DMS153 treated with DMSO at 0.1 percent for 48 hours (cell line): ENCODE results near the gene INSIG2.

ENCODE experiments used
- DNase-seq: peaks from one replicate; lab custom pipeline; 2025; ENCODE audit not compliant: unreplicated experiment; lab: John Stamatoyannopoulos, UW

Gene INSIG2

DNA sequence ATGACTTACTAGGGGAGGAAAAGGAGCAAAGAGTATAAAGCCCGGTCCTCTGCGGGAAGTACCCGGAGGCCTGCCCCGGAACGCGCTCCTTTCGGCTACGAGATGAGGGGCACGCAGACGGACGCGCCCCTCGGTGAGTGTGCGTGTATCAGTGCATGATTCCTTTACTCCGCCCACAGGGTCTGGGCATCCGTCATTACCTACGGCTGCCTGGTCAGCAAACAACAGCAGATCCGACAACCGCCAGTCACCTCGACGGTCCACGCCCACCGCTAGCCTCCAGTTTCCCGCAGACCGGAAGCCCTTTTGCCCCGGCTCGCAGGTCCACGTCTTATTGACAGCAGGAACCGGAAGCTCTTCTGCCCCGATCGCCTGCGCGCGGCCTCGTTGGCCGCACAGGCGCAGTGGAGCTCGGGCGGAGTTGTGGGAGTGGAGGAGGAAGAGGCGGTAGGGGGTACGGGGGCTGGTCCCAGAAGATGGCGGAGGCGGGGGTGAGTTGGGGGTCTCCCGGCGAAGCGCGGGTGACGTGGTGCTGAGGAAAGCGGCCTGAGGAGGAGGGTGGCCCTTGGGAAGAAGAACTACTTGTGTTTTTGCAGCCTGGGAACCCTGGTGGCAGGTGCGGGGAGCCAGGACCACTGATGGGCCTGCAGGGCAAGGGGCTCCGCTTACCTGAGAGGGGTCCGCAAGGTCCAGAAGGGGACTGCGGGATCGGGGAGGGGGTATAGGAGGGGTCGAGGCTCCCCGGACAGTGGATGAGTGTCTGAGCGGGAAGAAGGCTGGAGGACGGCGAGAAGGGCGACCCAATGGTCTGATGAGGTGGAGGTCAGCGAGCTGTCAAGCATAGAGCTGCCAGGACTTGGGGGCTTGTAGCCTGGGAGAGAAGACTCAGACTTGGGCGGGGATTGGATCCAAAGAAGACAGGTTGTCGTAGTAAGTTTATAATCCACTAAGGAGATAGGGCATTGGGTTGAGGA, at the start of gene INSIG2:
Gene INSIG2, plus strand, starts transcription at position 421 of the 974 bp plus-strand sequence. CDS start 8,086 bp downstream, outside the sequence.
- peak; percentile 94 for DNase-seq

- DNase-seq: no peak
Measured at GRCh38 chr2:118040891-118041290, 47.4 kb upstream of the INSIG2 start.

GRCh38 chr2:118044103-118044716, 44.1 kb upstream of the INSIG2 start:
- no peak for DNase-seq

DNA sequence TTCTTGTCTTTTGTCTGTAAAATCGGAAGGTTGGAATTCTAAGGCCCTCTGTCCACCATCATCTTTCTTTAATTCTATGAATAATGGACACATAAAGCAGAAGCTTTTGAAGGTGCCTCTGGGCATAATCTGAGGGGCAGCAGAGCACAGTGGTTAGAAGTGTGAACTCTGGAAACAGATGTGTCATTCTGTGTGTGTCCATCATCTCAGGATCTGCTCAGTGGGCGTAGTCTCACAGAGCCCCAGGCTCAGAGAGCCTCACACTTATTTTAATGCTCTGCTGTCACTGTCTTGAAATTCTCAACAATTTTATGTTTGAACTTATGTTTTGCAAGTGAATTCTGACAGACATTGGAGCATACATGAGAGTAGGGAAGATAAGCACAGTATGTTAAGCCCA, 43.4 kb upstream of the INSIG2 start:
- DNase-seq: no peak

DNA sequence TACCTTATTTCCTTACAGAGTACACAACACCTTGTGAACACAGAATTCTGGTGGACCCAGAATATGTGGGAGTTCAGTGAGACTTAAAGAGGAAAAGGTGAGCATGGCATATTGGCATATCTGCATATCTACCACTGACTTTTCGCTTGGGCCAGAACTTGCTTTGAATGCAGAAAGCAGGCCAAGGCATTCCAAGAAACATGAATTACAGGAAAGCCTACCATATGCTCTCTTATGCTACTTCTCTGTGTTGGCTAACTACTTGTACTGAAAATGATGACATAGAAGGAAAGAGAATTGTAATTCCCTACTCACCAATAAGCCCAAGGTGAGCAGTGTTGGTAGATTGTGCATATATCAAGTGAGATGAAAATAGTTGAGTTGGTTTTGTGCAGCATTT, 43.0 kb upstream of the INSIG2 start:
- DNase-seq: no peak

GRCh38 chr2:118046634-118047210, 41.5 kb upstream of the INSIG2 start:
- peak; percentile 47 for DNase-seq

DNA sequence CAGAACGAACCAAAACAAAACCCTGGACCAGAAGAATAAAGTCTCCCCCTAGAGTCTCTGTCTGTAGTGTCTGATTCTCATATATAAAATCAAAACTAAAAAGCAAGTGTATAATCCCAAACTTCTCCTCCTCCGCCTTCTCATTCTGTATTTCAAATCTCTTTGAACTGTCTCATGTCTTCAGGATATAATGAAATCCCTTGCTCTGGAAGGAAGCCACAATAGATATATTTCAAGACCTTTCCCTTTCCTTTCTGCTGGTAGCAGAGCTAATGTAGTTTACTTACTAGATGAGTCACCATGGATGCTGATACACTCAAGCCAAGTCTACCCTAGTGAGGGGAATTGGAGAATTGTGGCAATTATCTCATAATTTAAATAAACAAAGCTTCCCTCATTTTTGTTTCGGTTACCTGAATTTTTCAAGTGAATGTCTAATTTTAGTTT, 40.9 kb upstream of the INSIG2 start:
- DNase-seq: peak; percentile 11

DNA sequence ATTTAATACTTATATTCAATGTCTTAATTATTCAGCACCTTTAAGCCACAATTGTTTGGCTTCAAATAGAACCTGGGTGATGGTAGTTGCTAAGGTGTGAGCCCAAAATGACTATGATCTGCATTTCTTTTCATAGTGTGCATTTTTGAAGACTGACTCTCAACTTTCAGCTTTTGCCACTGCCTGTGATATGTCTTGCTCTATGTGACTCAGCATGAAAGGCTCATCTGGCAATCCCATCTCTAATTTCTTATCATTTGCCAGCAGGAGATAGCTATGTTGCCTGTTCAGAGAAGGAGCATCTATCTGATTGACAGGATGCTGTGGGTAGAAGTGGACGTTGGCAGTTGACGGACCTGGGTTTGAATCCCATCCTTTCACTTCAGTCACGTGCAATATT, 39.9 kb upstream of the INSIG2 start:
- no peak for DNase-seq

GRCh38 chr2:118049140-118049815, 39.0 kb upstream of the INSIG2 start:
- no peak for DNase-seq

- no peak for DNase-seq
Measured at GRCh38 chr2:118049816-118050140, 38.5 kb upstream of the INSIG2 start.

- DNase-seq: peak; percentile 40
Measured at GRCh38 chr2:118050386-118050785, 37.9 kb upstream of the INSIG2 start.

DNA sequence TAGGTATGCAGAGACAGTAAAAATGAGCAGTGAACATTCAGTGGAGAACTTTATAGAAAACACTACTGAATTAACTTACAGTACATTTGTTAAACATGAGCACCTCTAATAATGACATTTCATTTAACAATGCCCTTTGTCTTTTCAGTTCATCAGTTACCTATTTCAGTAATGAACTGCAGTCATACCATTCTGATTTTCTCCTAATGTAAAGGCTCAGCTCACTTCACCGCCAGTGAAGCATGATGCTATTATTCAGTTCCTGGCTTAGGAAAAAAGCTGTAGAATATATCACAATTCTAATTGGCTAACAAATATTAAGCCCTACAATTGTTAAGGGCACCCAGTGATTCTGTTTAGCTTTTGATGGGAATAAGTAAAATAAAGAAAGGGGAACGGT, 37.3 kb upstream of the INSIG2 start:
- no peak for DNase-seq

GRCh38 chr2:118051826-118052358, 36.4 kb upstream of the INSIG2 start:
- DNase-seq: no peak

- no peak for DNase-seq
Measured at GRCh38 chr2:118052474-118052873, 35.8 kb upstream of the INSIG2 start.

DNA sequence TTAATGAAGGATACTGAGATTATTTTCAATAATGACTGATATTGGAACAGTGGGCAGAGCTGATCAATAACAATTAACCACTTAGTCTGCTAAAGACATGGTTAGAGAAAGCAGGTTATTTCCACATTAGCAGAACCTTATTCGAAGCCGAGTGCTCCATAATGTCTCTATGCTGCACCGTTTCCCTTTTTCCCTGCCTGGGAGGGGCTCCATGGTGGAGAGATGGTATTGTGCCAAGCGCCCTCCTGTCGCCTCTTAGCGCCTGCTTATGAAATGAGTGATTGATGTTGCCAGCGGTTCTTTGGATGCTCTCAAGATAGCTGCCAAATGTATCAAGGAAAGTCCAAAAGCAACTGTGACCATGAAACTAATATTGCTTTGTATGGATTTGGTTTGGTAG, 34.6 kb upstream of the INSIG2 start:
- DNase-seq: no peak

DNA sequence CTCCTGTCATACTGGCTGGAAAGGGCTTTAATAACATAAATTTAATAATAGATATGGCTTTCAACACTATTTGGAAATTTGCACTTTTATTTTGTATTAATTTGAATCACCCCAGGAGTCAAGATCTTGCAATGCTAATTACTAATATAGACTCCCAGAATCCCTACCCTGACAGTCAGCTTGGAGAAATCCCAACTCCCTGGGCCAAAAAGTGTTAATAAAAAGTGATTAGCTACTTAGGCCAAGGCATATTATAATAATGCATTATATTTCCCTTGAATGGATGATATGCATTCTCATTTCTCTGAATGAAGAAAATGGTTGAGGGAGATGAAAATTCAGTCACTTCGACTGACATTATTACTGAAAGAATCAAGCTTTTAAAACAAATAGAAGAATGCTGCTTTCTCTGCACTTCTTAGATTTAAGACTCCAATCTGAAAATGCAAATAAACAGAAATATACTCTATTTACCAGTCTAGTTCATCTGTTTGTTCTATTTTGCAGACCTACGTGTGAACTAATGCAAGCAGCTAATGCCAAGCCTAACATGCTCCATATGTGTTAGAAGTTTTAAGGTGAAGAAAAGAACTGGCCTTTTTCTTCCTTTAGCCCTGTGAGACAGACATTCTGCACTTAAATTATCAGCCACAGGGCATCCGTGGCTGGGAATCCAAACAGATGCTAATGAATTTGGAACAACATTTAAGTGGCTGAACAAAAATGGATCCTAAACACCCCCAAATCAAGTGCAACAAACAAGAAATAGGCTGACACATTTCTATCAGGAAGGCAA, 33.9 kb upstream of the INSIG2 start:
- DNase-seq: no peak

DNA sequence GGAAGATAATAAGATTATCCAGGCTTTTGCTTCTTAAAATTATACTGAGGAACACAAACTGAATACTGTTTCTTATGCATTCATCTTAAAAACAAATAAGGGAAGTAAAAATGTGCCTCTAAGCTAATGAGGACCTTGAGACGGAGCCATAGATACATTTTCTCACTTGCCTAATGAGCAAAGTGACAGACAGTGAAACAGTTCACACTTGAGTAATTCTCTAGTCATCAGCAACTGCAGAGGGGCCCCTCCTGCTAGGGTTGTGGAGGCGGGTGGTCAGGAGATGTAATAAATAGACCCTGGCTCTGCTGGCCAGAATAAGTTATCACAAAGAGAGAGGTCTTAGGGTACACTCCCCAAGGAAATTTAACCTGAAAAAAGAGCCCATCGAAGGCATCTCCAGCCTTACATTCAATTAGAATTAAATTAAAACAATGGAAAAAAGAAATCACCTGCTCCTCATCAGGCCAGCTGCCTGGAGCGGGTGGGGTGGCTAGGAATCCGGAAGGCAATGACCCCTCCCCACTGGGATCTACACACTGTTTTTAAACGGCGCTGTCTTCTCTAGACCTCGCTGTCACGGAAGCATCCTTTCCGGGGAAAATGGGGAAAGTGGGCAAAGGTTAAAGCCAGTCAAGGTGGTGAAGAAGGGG, 32.6 kb upstream of the INSIG2 start:
- no peak for DNase-seq

DNA sequence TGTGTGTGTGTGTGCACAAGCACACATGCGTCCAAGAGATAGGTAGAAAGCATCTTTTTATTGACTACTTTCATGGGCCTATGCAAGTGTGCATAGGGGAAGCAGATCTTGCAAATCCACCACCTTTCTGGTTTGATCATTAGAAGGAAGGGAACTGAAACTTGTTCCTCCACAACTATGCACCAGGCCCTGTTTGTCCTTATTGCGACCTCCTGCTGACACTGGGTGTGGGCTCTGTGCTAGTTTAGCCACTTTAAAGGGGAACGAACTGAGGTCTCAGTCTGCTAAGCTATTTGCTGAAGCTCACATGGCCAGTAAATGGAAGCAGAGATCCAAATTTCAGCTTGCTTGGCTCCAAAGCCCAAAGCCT, 32.1 kb upstream of the INSIG2 start:
- DNase-seq: no peak

- no peak for DNase-seq
Measured at GRCh38 chr2:118056801-118057200, 31.5 kb upstream of the INSIG2 start.

DNA sequence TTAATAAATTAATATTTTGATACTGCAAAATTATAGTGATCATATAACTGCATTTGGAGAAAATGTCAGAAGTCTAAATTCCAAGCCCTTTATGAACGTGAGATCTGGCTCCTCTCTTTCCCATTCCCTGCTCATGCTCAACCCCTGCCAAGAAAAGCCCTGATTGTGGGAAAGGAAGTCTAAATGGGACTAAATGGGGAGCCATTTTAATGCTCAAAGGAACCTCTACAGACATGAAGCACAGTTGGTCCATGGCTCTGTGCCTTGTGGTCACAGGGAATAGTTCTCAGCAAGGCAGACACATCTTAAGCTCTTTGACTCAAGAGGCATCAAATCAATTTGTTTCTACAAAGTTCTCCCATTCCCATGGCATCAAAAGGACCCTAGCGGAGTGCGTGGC, 29.3 kb upstream of the INSIG2 start:
- no peak for DNase-seq
